Stimulated activated CD4-positive, alpha-beta T cell treated with anti-CD3 and anti-CD28 coated beads, Interleukin-2, amount 100 ng/mL, for 24 hours (primary cell): ENCODE data around the gene CYP3A4.
"Not testable (repeated sequence)": the region's sequence is repeated elsewhere in the genome, so short reads cannot be mapped to it uniquely, and the experiment has no call there.

Experiments used
- DNase-seq, 2 donors: peaks; one replicate each; pipeline ENCODE4 v3.0.0-alpha.2; 2020

Gene CYP3A4

DNA sequence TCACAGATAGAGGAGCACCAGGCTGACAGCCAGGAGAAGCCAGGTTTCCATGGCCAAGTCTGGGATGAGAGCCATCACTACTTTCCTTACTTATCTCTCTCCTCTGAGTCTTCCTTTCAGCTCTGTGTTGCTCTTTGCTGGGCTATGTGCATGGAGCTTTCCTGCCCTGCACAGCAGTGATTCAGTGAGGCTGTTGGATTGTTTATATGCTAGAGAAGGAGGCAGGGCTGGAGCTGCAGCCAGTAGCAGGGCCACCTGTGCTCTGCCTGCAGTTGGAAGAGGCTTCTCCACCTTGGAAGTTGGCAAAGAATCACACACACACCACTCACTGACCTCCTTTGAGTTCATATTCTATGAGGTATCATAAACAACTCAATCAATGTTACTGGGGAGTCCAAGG, at the start of gene CYP3A4:
CYP3A4 (minus strand) TSS at position 178 of the 400 bp plus-strand sequence; CDS start at position 75, 103 bp downstream.
- no peak for DNase-seq

DNA sequence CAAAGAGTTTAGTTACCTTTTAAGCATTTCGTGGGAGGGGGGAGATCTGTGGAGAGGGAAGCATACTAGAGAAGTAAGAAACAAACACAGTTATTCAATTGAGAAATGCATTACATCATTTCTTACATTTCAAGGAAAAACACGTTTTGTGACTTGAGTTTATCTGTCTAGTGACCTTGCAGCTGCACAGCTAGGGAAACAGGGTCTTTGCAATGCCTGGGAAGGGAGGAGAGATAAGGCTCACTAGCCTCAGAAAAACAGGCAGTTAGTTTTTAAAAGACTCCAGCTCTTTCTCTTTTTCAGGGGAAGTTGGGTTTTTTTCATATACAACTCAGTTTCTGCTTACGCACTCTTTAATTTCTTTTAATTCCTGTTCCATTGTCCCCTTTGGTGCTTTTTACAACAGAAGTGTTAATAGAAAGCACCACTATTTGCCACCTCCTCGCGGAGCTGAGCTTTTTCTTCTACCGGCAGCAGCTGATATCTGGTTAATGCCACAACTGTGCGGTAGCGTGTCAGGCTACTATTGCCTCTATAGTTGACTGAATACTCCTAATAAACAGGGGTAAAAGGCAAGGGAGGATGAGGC, 49.4 kb upstream of the CYP3A4 start:
- no peak for DNase-seq

DNA sequence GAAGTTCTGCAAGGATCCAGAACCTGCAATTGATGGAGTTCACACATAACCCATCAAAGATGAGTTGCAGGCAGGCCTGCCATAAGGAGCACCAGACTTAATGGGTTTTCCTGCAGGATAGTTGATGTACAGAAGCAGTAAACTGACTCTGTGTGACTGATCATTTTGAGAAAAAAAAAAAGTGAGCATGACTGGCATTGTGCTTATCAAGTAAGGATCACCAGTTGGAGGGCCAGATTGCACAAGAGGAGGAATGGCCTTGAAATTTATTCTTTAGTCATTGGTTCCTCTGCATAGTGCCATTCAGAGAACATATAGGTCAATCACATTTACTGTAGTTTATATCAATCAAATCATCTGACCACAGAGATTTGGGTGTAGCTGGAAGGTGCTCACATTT, 47.6 kb upstream of the CYP3A4 start:
- DNase-seq = no peak

DNA sequence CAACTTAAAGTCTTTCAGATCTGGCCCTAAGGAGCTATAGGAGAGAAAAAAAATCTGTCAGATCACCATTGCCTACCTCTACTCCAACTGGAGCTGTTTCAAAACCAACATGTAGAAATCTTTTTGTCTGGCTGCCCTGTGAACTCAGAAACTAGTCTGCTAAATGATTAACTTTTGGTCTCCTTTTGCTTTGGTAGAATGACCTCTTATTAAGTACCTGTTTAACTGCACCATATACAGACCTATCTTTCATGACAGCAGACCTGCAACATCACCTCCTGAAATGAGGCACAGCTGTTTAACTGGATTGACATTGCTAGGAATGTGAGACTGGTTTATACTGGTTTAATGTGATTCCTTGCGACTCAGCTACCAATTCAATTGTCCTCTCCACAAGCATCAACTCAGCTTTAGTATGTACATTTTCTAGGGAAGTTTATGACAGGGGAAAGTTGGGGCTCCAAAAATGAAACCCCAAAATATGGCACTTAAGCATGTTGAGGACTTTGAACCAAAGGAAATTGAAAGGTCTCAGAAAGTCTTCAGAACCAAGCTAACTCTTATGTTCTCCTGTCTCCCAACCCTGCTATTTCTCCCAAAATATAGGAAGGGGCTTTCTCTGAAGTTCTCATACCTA, 45.7 kb upstream of the CYP3A4 start:
- no peak for DNase-seq

DNA sequence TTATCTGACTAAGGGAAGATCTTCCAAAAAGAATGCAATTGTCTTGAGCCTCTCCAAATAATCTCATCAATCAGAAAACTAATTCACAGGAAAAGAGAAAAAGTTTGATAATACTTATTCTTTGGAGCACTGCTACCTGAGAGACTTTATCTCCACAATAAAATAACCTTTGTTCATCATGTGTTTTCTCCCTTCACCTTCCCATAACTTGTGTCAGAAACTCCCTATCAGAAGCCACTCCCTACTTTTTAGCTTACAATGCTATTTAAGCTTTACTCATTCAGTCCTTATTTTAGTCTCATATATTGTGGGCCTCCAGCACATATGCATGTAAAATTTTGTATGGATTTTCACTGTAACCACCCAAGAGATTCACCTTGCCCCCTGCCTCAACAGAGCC, 44.8 kb upstream of the CYP3A4 start:
- no peak for DNase-seq

DNA sequence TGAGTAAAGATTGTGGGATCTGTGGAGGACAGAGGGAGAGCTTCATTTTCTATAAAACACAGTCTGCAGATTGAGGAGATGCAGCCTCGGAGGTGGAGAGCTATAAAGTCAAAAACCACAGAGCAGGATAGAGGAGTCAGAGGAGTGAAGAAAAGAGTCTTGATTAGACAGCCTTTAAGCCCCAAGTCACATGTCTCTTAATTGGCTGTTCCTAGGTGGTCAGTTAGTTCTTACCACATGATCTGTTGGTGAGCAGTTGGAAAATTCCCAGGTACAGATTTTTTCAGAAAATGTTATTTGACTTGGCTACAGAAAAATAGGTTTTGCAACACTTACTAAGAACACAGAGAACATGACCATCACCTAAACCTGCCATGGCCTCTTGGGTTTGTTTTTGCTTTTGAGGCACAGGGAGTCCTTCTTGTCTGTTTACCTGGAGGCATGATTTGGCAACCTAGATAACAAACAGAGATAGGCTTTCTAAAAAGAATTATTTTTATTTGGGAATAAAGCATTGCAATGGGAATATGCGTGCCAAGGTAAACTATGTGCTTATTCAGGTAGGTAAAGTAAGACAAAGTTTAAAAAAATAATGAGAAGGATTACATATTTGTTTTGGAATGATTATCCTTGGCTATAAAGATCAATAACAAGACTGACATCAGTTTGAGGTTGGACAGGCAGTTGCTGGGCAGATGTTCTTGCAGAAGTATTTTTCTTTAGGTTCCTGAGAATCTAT, 43.2 kb upstream of the CYP3A4 start:
- DNase-seq = no peak

DNA sequence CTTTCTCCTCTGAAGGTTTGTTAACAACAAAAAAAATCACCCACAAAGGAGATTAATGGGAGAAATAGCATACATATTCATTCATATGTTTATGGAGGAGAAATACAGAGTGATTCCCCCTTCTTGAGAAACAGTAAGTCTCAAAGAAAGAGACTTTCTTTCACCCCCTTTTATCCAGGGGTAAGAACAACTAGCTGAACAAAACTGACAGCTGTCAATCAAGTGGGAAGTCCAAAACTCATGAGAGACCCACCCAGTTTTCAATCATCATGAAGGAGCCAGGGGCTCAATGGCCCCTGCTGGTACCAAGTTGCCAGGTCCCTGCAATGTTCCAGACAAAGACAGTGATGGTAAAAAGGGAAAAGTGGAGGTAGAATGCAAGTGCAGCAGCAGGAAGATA, 41.9 kb upstream of the CYP3A4 start:
- DNase-seq = no peak

DNA sequence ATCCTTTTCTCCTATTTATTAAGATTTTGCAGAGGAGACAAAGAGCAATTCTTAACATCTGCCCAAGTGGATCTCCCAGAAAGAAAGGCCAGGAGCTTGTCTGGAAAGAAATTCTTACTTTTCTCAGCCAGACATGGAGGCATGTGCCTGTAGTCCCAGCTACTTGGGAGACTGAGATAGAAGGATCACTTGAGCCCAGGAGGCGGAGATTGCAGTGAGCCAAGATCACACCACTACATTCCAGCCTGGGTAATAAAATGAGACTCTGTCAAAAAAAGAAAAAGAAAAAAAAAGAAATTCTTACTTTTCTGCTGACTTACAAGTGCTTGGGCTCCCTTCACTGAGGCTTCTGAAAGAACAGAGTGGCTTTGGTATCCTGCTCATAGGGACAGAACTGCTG, 41.5 kb upstream of the CYP3A4 start:
- no peak for DNase-seq

DNA sequence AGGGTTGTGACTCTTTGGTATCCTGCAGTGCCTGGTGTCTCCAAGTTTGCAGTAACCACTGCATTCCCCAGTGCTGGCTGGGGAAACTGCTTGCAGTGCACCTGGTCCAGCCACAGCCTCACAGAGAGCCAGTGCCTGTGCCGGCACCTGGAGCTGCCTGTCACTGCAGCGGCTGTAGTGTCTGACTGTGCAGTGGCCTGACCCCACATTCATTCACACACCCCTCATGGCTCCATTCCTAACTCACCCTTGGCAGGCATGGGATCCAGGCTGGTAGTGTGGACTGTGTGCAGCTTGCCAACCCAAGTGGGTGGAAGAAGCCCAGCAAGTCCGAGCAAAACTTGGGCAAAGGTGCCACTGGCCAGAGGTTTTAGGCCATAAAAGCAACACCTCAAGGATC, 40.1 kb upstream of the CYP3A4 start:
- no peak for DNase-seq

DNA sequence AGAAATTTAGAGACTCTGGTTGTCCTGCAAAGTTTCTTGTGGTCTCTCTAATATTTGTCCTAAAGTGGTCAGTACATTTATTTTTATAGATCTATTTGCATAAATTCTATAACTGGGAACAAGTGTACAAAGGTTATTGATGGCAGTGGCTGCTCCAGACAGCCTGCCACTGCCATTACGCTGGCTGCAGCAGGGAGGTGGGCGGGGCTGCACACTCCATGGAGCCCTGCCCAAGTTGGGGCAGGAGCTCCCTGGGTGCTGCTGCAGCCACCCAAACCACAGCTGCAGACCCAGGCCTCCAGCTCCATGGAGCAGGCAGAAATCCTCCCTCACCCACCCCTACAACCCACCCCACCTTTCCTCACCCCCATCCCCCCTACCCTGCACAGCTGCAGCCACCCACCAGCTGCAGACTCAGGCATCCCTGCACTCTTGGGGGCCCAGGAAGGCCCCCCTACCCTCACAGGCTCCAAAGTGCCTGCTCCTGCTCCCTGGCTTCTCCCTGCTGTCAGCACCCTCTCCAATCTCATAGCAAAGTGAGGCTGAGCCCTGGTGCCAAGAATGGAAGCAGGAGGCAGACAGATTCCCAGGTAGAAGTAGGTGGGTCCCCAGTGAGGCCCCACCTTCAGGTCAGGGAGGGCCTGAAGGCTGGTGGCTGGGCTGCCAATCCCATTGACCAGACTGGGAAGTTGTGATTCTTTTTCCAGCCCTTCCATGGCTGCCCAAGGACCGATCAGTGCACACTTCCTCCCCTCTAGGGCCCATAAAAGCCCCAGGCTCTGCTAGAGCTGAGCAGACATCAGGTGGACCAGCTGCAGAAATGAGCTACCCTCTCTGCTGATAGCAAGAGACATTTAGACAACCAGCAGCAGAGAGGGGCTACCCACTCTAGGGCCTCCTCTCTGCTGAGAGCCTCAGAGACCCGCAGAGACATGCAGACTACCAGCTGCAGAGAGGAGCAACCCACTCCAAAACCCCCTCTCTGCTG, 39.0 kb upstream of the CYP3A4 start:
- no peak for DNase-seq

DNA sequence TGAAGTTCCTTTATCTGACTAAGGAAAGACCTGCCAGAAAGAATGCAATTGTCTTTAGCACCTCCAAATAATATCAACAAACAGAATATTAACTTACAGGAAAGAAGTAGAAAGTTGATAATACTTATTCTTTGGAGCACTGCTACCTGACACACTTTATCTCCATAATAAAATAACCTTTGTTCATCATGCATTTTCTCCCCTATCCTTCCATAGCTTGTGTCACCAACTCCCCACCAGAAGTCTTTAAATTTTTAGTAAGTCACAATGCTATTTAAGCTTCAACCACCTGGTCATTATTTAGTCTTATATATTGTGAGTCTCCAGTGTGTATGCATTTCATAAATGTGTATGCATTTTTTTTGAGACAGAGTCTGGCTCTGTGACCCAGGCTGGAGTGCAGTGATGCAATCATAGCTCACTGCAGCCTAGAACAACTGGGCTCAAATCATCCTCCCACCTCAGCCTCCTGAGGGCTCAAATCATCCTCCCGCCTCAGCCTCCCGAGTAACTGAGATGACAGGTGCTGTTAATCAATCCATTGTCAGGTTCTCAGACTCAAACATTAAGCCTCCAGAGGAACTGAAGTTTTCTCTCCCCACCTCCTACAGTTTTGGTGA, 36.5 kb upstream of the CYP3A4 start:
- no peak for DNase-seq

DNA sequence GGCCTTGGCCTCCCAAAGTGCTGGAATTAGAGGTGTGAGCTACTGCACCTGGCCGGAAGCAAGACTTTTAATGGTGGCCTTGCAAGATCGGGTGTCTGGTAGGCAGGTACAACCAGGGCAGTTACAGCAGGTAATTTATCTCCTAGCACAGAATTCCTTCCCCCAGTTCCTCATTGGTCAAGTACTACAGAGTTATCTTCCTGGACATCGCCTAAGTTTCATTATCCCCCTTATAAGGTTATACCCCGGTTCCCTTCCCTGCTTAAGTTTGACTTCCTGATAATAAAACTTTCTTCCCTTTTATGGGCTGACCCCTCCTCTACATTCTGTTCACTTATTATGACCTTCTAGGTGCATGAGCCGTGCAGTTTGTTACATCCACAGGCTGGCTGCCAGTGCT, 24.8 kb upstream of the CYP3A4 start:
- no peak for DNase-seq

DNA sequence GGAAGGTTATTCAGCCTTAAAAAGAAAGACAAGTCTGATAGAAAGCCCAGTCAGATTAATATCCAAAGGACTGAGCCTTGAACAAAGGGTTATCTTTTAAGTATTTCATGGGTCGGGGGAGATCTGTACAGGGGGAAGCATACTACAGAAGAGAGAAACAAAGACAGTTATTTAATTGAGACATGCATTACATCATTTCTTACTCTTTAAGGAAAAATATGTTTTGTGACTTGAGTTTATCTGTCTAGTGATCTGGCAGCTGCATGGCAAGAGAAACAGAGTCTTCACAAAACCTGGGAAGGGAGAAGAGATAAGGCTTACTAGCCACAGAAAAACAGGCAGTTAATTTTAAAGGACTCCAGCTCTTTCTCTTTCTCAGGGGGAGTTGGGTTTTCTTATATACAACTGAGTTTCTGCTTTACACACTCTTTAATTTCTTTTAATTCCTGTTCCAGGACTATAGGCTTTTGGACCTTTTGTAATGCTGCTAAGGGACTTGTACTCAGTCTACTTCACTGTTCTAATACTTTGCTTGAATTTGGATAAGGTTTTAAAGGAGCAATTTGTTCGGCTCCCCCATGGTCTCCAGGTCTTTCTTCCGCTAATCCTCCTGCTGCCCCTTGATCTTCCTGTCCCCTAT, 23.0 kb upstream of the CYP3A4 start:
- DNase-seq = no peak

DNA sequence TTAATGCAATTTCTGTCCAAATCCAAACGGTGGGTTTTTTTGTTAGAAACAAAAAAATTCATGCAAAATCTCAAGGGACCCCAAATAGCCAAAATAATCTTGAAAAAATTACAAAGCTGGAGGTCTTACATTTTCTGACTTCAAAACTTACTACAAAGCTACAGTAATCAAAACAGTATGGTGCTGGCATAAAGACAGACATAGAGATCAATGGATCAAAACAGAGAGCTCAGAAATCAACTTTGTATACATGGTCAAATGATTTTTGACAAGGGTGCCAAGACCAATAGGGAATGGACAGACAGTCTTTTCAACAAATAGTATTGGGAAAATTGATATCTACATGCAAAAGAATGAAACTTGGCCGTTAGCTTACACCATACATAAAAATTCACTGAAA, 21.7 kb upstream of the CYP3A4 start:
- DNase-seq = no peak

DNA sequence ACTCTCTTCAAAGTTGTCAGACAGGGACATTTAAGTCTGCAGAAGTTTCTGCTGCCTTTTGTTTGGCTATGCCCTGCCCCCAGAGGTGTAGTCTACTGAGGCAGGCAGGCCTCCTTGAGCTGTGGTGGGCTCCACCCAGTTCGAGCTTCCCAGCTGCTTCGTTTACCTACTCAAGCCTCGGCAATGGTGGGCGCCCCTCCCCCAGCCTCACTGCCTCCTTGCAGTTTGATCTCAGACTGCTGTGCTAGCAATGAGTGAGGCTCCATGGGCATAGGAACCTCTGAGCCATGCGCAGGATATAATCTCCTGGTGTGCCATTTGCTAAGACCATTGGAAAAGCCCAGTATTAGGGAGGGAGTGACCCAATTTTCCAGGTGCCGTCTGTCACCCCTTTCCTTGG, 19.1 kb upstream of the CYP3A4 start:
- not testable (repeated sequence) for DNase-seq

DNA sequence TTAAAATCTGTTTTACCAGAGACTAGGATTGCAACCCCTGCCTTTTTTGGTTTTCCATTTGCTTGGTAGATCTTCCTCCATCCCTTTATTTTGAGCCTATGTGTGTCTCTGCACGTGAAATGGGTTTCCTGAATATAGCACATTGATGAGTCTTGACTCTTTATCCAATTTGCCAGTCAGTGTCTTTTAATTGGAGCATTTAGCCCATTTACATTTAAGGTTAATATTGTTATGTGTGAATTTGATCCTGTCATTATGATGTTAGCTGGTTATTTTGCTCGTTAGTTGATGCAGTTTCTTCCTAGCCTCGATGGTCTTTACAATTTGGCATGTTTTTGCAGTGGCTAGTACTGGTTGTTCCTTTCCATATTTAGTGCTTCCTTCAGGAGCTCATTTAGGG, 17.4 kb upstream of the CYP3A4 start:
- not testable (repeated sequence) for DNase-seq

DNA sequence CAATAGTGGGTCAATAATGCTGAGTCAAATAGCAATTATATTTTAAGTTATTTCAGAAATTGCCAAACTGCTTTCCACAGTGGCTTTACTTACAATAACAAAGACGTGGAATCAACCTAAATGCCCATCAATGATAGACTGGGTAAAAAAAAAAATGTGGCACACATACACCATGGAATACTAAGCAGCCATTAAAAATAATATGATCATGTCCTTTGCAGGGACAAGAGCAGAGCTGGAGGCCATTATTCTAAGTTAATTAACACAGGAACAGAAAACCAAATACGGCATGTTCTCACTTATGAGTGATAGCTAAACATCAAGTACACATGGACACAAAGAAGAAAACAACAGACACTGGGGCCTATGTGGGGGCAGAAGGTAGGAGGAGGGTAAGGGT, 15.0 kb upstream of the CYP3A4 start:
- DNase-seq = no peak

DNA sequence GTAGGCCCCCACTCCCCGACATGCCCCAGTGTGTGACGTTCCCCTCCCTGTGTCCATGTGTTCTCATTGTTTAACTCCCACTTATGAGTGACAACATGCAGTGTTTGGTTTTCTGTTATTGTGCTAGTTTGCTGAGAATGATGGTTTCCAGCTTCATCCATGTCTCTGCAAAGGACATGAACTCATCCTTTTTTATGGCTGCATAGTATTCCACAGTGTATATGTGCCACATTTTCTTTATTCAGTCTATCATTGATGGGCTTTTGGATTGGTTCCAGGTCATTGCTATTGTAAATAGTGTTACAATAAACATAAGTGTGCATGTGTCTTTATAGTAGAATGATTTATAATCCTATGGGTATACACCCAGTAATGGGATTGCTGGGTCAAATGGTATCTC, 11.9 kb upstream of the CYP3A4 start:
- not testable (repeated sequence) for DNase-seq

DNA sequence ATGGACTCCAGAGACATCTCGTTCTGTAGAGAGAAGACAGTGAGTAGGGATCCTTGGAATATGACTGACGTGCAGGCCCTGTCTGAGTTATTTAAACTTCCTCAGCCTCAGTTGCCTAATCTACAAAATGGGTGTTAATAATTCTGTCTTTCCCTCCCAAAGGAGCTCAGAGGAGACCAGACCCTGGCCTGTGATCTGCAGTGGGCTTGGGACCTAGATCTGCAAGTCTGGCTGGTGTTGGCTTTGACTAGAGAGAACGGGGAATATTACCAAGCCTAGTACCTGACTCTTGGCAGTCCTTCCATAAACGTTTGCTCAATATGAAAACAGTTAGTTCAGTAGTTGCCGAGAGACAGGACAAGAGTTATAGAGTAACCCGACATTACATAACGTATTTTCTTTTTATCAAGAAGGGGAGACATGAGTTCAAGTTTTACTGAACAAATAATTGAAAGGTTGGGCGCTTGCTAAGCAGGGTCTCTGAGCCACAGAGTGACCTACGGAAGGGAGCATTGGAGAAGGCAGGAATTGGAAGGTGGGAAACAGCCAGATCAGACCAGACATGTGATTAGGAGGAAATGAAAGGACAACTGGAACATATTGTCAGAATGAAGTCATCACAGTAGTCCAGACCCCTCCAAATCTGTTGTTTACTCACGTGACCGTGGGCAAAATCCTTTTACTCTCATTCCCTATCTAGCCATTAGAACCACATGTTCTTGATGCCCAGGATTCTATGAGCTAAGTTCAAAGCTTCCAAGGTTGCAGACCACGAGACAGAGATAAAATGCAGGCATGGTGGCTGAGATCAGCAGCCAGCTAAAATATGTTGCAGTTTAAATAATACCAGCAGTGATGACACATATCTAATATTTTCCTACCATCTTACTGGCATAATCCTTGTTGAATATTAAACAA, 10.9 kb upstream of the CYP3A4 start:
- no peak for DNase-seq

DNA sequence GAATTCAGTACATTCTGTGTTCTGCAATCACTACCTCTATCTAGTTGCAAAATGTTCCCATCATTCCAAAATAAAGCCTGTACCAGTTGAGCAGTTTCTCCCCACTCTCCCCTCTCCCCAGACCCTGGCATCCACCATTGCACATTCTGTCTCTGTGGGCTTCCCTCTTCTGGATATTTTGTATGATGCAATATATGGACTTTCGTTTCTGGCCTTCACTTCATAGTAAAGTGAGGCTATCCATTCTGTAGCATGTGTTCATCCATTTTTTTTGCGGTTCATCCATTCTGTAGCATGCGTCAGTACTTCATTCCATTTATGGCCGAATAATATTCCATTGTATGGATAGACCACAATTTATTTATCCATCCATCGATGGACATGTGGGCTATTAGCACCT, 9.5 kb upstream of the CYP3A4 start:
- DNase-seq = no peak

DNA sequence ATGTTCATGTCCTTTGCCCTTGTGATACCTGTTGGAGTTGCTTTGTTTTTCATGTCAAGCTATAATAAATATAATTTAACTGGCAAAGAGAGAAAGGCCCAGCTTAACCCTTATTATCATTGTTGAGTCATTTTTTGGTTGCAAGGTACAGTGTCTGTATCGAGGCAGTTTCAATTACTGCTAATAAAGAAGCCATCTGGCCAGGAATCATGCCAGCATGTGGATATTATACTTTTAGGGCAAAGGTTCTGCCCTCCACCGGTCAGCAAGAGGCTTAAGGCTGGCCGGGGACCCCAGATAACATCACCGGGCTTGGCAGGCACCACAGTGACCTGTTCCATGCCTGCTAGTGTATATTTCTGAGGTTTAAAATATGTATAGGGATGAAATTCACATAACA, 9.0 kb upstream of the CYP3A4 start:
- DNase-seq = no peak
